GM18526 (cell line): Measurements from ENCODE around the gene MYH13.

Experiments used
- POLR2A ChIP-seq: IDR thresholded peaks from 3 replicates; pipeline ENCODE4 v1.6.1; 2011; ENCODE audit not compliant: insufficient read length; ENCODE audit errors: extremely low read depth

Gene MYH13

GRCh38 chr17:10372906-10373305, at the start of gene MYH13:
MYH13 (minus strand) TSS chr17:10373006; CDS start chr17:10364530, 8,476 bp downstream.
- TF ChIP-seq POLR2A = no peak

- TF ChIP-seq POLR2A = no peak
These were observed 49.2 kb upstream of the MYH13 start, which contains the start of gene MYH8 for GRCh38 chr17:10421900-10422542. MYH8 (minus strand) TSS chr17:10421950; CDS start chr17:10420227, 1,723 bp downstream.

GRCh38 chr17:10421211-10421610, 48.4 kb upstream of the MYH13 start:
- TF ChIP-seq POLR2A = no peak

GRCh38 chr17:10420811-10421210, 48.0 kb upstream of the MYH13 start:
- TF ChIP-seq POLR2A = no peak

GRCh38 chr17:10417431-10417830, 44.6 kb upstream of the MYH13 start:
- TF ChIP-seq POLR2A = no peak

GRCh38 chr17:10415161-10415560, 42.4 kb upstream of the MYH13 start:
- no peak for TF ChIP-seq POLR2A

GRCh38 chr17:10403589-10403988, 30.8 kb upstream of the MYH13 start:
- no peak for TF ChIP-seq POLR2A

- no peak for TF ChIP-seq POLR2A
These were observed 25.5 kb upstream of the MYH13 start for GRCh38 chr17:10398352-10398751.

GRCh38 chr17:10396524-10397163, 23.8 kb upstream of the MYH13 start:
- no peak for TF ChIP-seq POLR2A

GRCh38 chr17:10394201-10394887, 21.5 kb upstream of the MYH13 start:
- TF ChIP-seq POLR2A = no peak

- no peak for TF ChIP-seq POLR2A
These were observed 20.1 kb upstream of the MYH13 start for GRCh38 chr17:10392880-10393279.

GRCh38 chr17:10385871-10386270, 13.1 kb upstream of the MYH13 start:
- TF ChIP-seq POLR2A = no peak

GRCh38 chr17:10384175-10384574, 11.4 kb upstream of the MYH13 start:
- no peak for TF ChIP-seq POLR2A

GRCh38 chr17:10380631-10381408, 8.0 kb upstream of the MYH13 start:
- TF ChIP-seq POLR2A = no peak

GRCh38 chr17:10370016-10370608, 2.7 kb downstream of the MYH13 start:
- no peak for TF ChIP-seq POLR2A

- no peak for TF ChIP-seq POLR2A
These were observed 3.6 kb downstream of the MYH13 start for GRCh38 chr17:10369239-10369638.

GRCh38 chr17:10368561-10368960, 4.2 kb downstream of the MYH13 start:
- no peak for TF ChIP-seq POLR2A
